Activated CD8-positive, alpha-beta T cell treated with anti-CD3 and anti-CD28 coated beads for 36 hours (primary cell): ENCODE data around the gene ADAMTSL5. TPM values are rescaled to one million over a fixed set of nuclear protein-coding genes. Genes with fewer than 3 reads are reported as not detected.
A peak's percentile ranks its signal among the peaks of the same experiment; 100 is the strongest.
"Not testable (repeated sequence)": the region's sequence is repeated elsewhere in the genome, so short reads cannot be mapped to it uniquely, and the experiment has no call there.

Experiments used
- ATAC-seq: fragments of 200-7000 bp; cut with Tn5 transposase; one replicate; pipeline ENCODE4 v1.10.0; 2021; ENCODE audit warnings: mild to moderate bottlenecking, moderate library complexity
- CTCF ChIA-PET: fragments of 350-600 bp; sonication (Branson Sonifier 250); formaldehyde crosslinking; loops from one replicate; lab custom pipeline; 2021; ENCODE audit warnings: antibody characterized with exemption; lab: Charles Lee
- POLR2A ChIA-PET: fragments of 350-600 bp; sonication (Branson Sonifier 250); formaldehyde crosslinking; loops from one replicate; lab custom pipeline; 2021; ENCODE audit warnings: antibody characterized with exemption; lab: Charles Lee
- DNase-seq: peaks from one replicate; pipeline ENCODE4 v3.0.0-alpha.2; 2020
- H3K27ac Mint-ChIP-seq: one replicate; pipeline ENCODE4 v1.8.0; 2021; ENCODE audit warnings: mild to moderate bottlenecking, mixed read lengths
- H3K27me3 Mint-ChIP-seq: one replicate; pipeline ENCODE4 v1.8.0; 2021; ENCODE audit warnings: mixed read lengths
- H3K36me3 Mint-ChIP-seq: one replicate; pipeline ENCODE4 v1.8.0; 2021; ENCODE audit warnings: low read depth, mixed read lengths
- H3K4me1 Mint-ChIP-seq: one replicate; pipeline ENCODE4 v1.8.0; 2021; ENCODE audit warnings: low read depth, mixed read lengths
- H3K4me3 Mint-ChIP-seq: one replicate; pipeline ENCODE4 v1.8.0; 2021; ENCODE audit warnings: mild to moderate bottlenecking, moderate library complexity, mixed read lengths
- H3K9me3 Mint-ChIP-seq: one replicate; pipeline ENCODE4 v1.8.0; 2021; ENCODE audit warnings: mixed read lengths
- CTCF ChIP-seq: fragments of 200-600 bp; IDR thresholded peaks from one replicate; pipeline ENCODE4 v1.8.0; 2022; ENCODE audit warnings: antibody characterized with exemption, mild to moderate bottlenecking
- intact Hi-C: fragments of 100-400 bp; cut with micrococcal nuclease; formaldehyde crosslinking; loops from one replicate; pipeline ENCODE4 v1.10.0; 2022
- total RNA-seq, 2 experiments: library from RNA; stranded (reverse); gene quantifications; one replicate each; pipeline ENCODE4 v1.2.3, GENCODE V29; 2021

The ADAMTSL5 gene
- total RNA-seq, 2 experiments from 2014 or later, result 1.3 TPM

- H3K4me3 Mint-ChIP-seq, result no peak overlapping the region
- H3K27ac Mint-ChIP-seq, result no peak overlapping the region
- no peaks in the 10 kb centered on the region for H3K36me3 Mint-ChIP-seq
- ATAC-seq, result peak; percentile 60
- ChIA-PET POLR2A (interaction anchor here (1.0 kb wide), 1 partner anchor 11 kb away, joined by 3 read pairs; no protein-coding TSS in a partner anchor), CTCF (interaction anchor here (0.6 to 1.9 kb wide), 6 partner anchors 9 to 75 kb away, joined by 3 to 5 read pairs (median 3); no protein-coding TSS in a partner anchor)
- DNase-seq, result peak; percentile 87
- peaks cover 13% of the 10 kb centered on the region for H3K4me1 Mint-ChIP-seq
- H3K9me3 Mint-ChIP-seq, result no peaks in the 10 kb centered on the region
- intact Hi-C loops, result no loop called here
- peak; percentile 98 for TF ChIP-seq CTCF
- peaks cover 20% of the 10 kb centered on the region for H3K27me3 Mint-ChIP-seq
Measured at GRCh38 chr19:1503089-1503924, 9.5 kb downstream of the ADAMTSL5 start.

GRCh38 chr19:1502433-1503088 is 10.3 kb downstream of the ADAMTSL5 start:
- POLR2A ChIA-PET, result interaction anchor here (1.0 kb wide), 1 partner anchor 10 kb away, joined by 3 read pairs; no protein-coding TSS in a partner anchor
- ATAC-seq (no peak), DNase-seq (no peak)
- Mint-ChIP-seq H3K27me3 (peaks cover 16% of the 10 kb centered on the region), H3K9me3 (no peaks in the 10 kb centered on the region), H3K36me3 (no peaks in the 10 kb centered on the region), H3K4me1 (peaks cover 9% of the 10 kb centered on the region), H3K27ac (no peak overlapping the region), H3K4me3 (no peak overlapping the region)
- intact Hi-C loops, result no loop called here
- TF ChIP-seq CTCF, result no peak
- CTCF ChIA-PET, result interaction anchor here (0.6 to 1.9 kb wide), 5 partner anchors 9 to 57 kb away, joined by 3 to 5 read pairs (median 3); no protein-coding TSS in a partner anchor

- ATAC-seq, result no peak
- H3K36me3 Mint-ChIP-seq, result no peaks in the 10 kb centered on the region
- no peak overlapping the region for H3K4me3 Mint-ChIP-seq
- POLR2A ChIA-PET, result interaction anchor here (0.6 kb wide), 1 partner anchor 14 kb away, joined by 3 read pairs; no protein-coding TSS in a partner anchor
- intact Hi-C loops, result no loop called here
- H3K27me3 Mint-ChIP-seq, result peaks cover 16% of the 10 kb centered on the region
- CTCF ChIA-PET, result interaction anchor here (1.9 kb wide), 1 partner anchor 56 kb away, joined by 5 read pairs; no protein-coding TSS in a partner anchor
- DNase-seq, result no peak
- peaks cover 8% of the 10 kb centered on the region for H3K4me1 Mint-ChIP-seq
- no peak for TF ChIP-seq CTCF
- no peaks in the 10 kb centered on the region for H3K9me3 Mint-ChIP-seq
- no peak overlapping the region for H3K27ac Mint-ChIP-seq
Measured at GRCh38 chr19:1501200-1501595, 11.6 kb downstream of the ADAMTSL5 start.

GRCh38 chr19:1499231-1499630 is 13.6 kb downstream of the ADAMTSL5 start:
- DNase-seq, H3K9me3 Mint-ChIP-seq, CTCF ChIA-PET, H3K36me3 Mint-ChIP-seq, POLR2A ChIA-PET, H3K4me1 Mint-ChIP-seq, H3K4me3 Mint-ChIP-seq, intact Hi-C loops, H3K27ac Mint-ChIP-seq, ATAC-seq, H3K27me3 Mint-ChIP-seq: not testable (repeated sequence)

GRCh38 chr19:1497578-1498235 is 15.1 kb downstream of the ADAMTSL5 start:
- Mint-ChIP-seq H3K9me3 (no peaks in the 10 kb centered on the region), H3K4me1 (no peaks in the 10 kb centered on the region), H3K27ac (no peak overlapping the region), H3K4me3 (no peak overlapping the region), H3K36me3 (no peaks in the 10 kb centered on the region), H3K27me3 (peaks cover 2% of the 10 kb centered on the region)
- DNase-seq (no peak), ATAC-seq (no peak)
- intact Hi-C loops, result no loop called here
- POLR2A ChIA-PET, result no interaction called here
- TF ChIP-seq CTCF, result no peak
- CTCF ChIA-PET, result no interaction called here
